OCI-M1 (cell line): ENCODE results near the gene RBFA.

Experiments
- DNase-seq: peaks from one replicate; lab custom pipeline; 2025; lab: John Stamatoyannopoulos, UW

Gene RBFA

GRCh38 chr18:80074697-80075096 is 40.5 kb downstream of the RBFA start:
- no peak for DNase-seq

- no peak for DNase-seq
Observed at GRCh38 chr18:80075940-80076339, 41.7 kb downstream of the RBFA start.

- no peak for DNase-seq
Observed at GRCh38 chr18:80076379-80076778, 42.1 kb downstream of the RBFA start.

GRCh38 chr18:80077873-80078272 is 43.6 kb downstream of the RBFA start:
- DNase-seq, result no peak
